Activated gamma-delta T cell treated with Interleukin-2 at 50 U/mL for 16 hours (primary cell): ENCODE data around the gene MRPL37.
"Not testable (repeated sequence)": the region's sequence is repeated elsewhere in the genome, so short reads cannot be mapped to it uniquely, and the experiment has no call there.

ENCODE experiments used
- DNase-seq: peaks from one replicate; pipeline ENCODE4 v3.0.0-alpha.2; 2020

MRPL37 gene

GRCh38 chr1:54220004-54220811, 20.2 kb downstream of the MRPL37 start:
- no peak for DNase-seq

- DNase-seq: no peak
Measured at GRCh38 chr1:54221113-54221834, 21.3 kb downstream of the MRPL37 start.

GRCh38 chr1:54221867-54222484, 22.0 kb downstream of the MRPL37 start:
- DNase-seq: no peak

GRCh38 chr1:54222711-54223110, 22.7 kb downstream of the MRPL37 start:
- DNase-seq: no peak

- DNase-seq: no peak
Measured at GRCh38 chr1:54223441-54224202, 23.7 kb downstream of the MRPL37 start.

- no peak for DNase-seq
Measured at GRCh38 chr1:54224233-54224632, 24.3 kb downstream of the MRPL37 start.

- no peak for DNase-seq
Measured at GRCh38 chr1:54225378-54225777, 25.4 kb downstream of the MRPL37 start.

GRCh38 chr1:54225986-54226559, 26.1 kb downstream of the MRPL37 start:
- DNase-seq: no peak

- DNase-seq: no peak
Measured at GRCh38 chr1:54227091-54227602, 27.2 kb downstream of the MRPL37 start.

- no peak for DNase-seq
Measured at GRCh38 chr1:54227891-54228310, 27.9 kb downstream of the MRPL37 start.

- no peak for DNase-seq
Measured at GRCh38 chr1:54228638-54229079, 28.7 kb downstream of the MRPL37 start.

GRCh38 chr1:54229281-54229891, 29.4 kb downstream of the MRPL37 start:
- DNase-seq: no peak

- DNase-seq: no peak
Measured at GRCh38 chr1:54230507-54231339, 30.8 kb downstream of the MRPL37 start.

GRCh38 chr1:54233196-54233595, 33.2 kb downstream of the MRPL37 start:
- DNase-seq: not testable (repeated sequence)

GRCh38 chr1:54234284-54234683, 34.3 kb downstream of the MRPL37 start:
- no peak for DNase-seq

- no peak for DNase-seq
Measured at GRCh38 chr1:54237586-54237985, 37.6 kb downstream of the MRPL37 start.

- no peak for DNase-seq
Measured at GRCh38 chr1:54238353-54239034, 38.5 kb downstream of the MRPL37 start.

GRCh38 chr1:54239035-54239383, 39.0 kb downstream of the MRPL37 start:
- DNase-seq: no peak

- DNase-seq: no peak
Measured at GRCh38 chr1:54239631-54240031, 39.7 kb downstream of the MRPL37 start.

- DNase-seq: no peak
Measured at GRCh38 chr1:54240741-54241335, 40.9 kb downstream of the MRPL37 start.
